Measurements from ENCODE around the gene SNRPN.
"Not testable (repeated sequence)": the region's sequence is repeated elsewhere in the genome, so short reads cannot be mapped to it uniquely, and the experiment has no call there.

DNA sequence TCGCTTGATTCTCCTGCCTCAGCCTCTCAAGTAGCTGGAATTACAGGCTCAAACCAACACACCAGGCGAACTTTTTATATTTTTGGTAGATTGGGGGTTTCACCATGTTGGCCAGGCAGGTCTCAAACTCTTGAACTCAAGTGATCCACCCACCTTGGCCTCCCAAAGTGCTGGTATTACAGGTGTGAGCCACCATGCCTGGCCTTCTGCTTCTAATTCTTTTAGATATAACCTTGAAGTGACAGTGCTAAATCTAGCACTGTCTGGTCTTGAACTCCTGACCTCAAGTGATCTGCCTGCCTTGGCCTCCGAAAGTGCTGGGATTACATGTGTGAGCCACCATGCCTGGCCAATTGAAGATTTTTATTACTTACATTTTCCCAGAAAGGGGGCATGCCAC, 16.6 kb upstream of the SNRPN start:
- not testable (repeated sequence) for TF ChIP-seq SRF (IDR thresholded peaks at IDR 0.05; ENCODE audit: low read depth)
- TF ChIP-seq, protein P1, sequence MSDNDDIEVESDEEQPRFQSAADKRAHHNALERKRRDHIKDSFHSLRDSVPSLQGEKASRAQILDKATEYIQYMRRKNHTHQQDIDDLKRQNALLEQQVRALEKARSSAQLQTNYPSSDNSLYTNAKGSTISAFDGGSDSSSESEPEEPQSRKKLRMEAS (IDR thresholded peaks at IDR 0.05) = not testable (repeated sequence)
